ENCODE results near the gene PRKAR1B.

GRCh38 chr7:604001-604883 lies 122.8 kb downstream of the PRKAR1B start:
- peak; percentile 36 to 78 (median 75) for TF ChIP-seq POLR2AphosphoS5 (IDR thresholded peaks at IDR 0.05)
- no peak for TF ChIP-seq CTCF (IDR thresholded peaks at IDR 0.05)
- peak in 1 of 2 donors; percentile 24 for TF ChIP-seq POLR2A (IDR thresholded peaks at IDR 0.05)
